Activated CD8-positive, alpha-beta memory T cell treated with anti-CD3 and anti-CD28 coated beads for 36 hours (primary cell): ENCODE data around the gene GPR61. TPM values are rescaled to one million over a fixed set of nuclear protein-coding genes. Genes with fewer than 3 reads are reported as not detected.

Experiments
- CTCF ChIA-PET: fragments of 350-600 bp; sonication (Branson Sonifier 250); formaldehyde crosslinking; loops from one replicate; lab custom pipeline; 2021; ENCODE audit warnings: antibody characterized with exemption; lab: Charles Lee
- POLR2A ChIA-PET: fragments of 350-600 bp; sonication (Branson Sonifier 250); formaldehyde crosslinking; loops from one replicate; lab custom pipeline; 2021; ENCODE audit warnings: antibody characterized with exemption; lab: Charles Lee
- total RNA-seq, 2 experiments: library from RNA; stranded (reverse); gene quantifications; one replicate each; pipeline ENCODE4 v1.2.3, GENCODE V29; 2021

Gene GPR61
- not detected for total RNA-seq

GRCh38 chr1:109539676-109540075 is at the start of gene GPR61:
Gene GPR61 (plus strand): TSS chr1:109539872. CDS start chr1:109543023, 3,151 bp downstream.
- POLR2A ChIA-PET: no interaction called here
- CTCF ChIA-PET: interaction anchor here (0.6 to 7.7 kb wide), 3 partner anchors 6 to 468 kb away, joined by 3 to 55 read pairs (median 7); no protein-coding TSS in a partner anchor

GRCh38 chr1:109490029-109490933 is 49.4 kb upstream of the GPR61 start:
- POLR2A ChIA-PET: interaction anchor here (0.6 to 1.0 kb wide), 2 partner anchors 42 to 256 kb away, joined by 3 to 8 read pairs; no protein-coding TSS in a partner anchor

GRCh38 chr1:109490934-109491302 is 48.8 kb upstream of the GPR61 start:
- CTCF ChIA-PET: interaction anchor here (0.8 to 38.8 kb wide), 7 partner anchors 14 to 241 kb away, joined by 3 to 743 read pairs (median 7); partner anchors contain the start of gene AMIGO1
- POLR2A ChIA-PET: interaction anchor here (0.6 to 1.0 kb wide), 2 partner anchors 41 to 257 kb away, joined by 3 to 8 read pairs; no protein-coding TSS in a partner anchor

More at GRCh38 chr1:109490029-109490933, 49.4 kb upstream of the GPR61 start:
- CTCF ChIA-PET: interaction anchor here (0.5 to 38.8 kb wide), 11 partner anchors 15 to 303 kb away, joined by 3 to 743 read pairs (median 4); partner anchors contain the start of gene AMIGO1

GRCh38 chr1:109491372-109491771 is 48.3 kb upstream of the GPR61 start:
- CTCF ChIA-PET: interaction anchor here (1.1 to 38.8 kb wide), 5 partner anchors 14 to 52 kb away, joined by 4 to 743 read pairs (median 37); partner anchors contain the start of gene AMIGO1
- POLR2A ChIA-PET: interaction anchor here (1.0 kb wide), 1 partner anchor 41 kb away, joined by 8 read pairs; no protein-coding TSS in a partner anchor

- CTCF ChIA-PET: interaction anchor here (1.3 to 38.8 kb wide), 5 partner anchors 9 to 94 kb away, joined by 4 to 743 read pairs (median 37); partner anchors contain the start of genes AMIGO1 and ATXN7L2
- POLR2A ChIA-PET: interaction anchor here (0.6 to 1.2 kb wide), 3 partner anchors 9 to 374 kb away, joined by 3 to 7 read pairs (median 3); partner anchors contain the start of gene ATXN7L2
Observed at GRCh38 chr1:109492779-109493178, 46.9 kb upstream of the GPR61 start.

GRCh38 chr1:109493227-109493626 is 46.4 kb upstream of the GPR61 start:
- POLR2A ChIA-PET: interaction anchor here (1.1 to 1.2 kb wide), 2 partner anchors 9 to 393 kb away, joined by 3 read pairs; partner anchors contain the start of gene ATXN7L2
- CTCF ChIA-PET: interaction anchor here (0.5 to 38.8 kb wide), 7 partner anchors 10 to 97 kb away, joined by 3 to 743 read pairs (median 12); partner anchors contain the start of genes AMIGO1 and ATXN7L2

- ChIA-PET POLR2A (interaction anchor here (1.1 kb wide), 2 partner anchors 39 to 394 kb away, joined by 3 read pairs; no protein-coding TSS in a partner anchor), CTCF (interaction anchor here (0.5 to 38.8 kb wide), 14 partner anchors 10 to 280 kb away, joined by 3 to 743 read pairs (median 4); partner anchors contain the start of genes AMIGO1, ATXN7L2 and SARS1)
Observed at GRCh38 chr1:109493805-109494539, 45.7 kb upstream of the GPR61 start, which contains the start of gene CYB561D1. Gene CYB561D1 (plus strand): TSS chr1:109494094. CDS start chr1:109494140, 46 bp downstream.

- CTCF ChIA-PET: interaction anchor here (8.0 to 38.8 kb wide), 2 partner anchors 10 to 33 kb away, joined by 118 to 743 read pairs; partner anchors contain the start of gene AMIGO1
- POLR2A ChIA-PET: interaction anchor here (1.0 kb wide), 1 partner anchor 12 kb away, joined by 3 read pairs; the partner anchor contains the start of gene ATXN7L2
Observed at GRCh38 chr1:109495738-109496137, 43.9 kb upstream of the GPR61 start.

GRCh38 chr1:109497449-109498160 is 42.1 kb upstream of the GPR61 start:
- CTCF ChIA-PET: interaction anchor here (0.9 to 38.8 kb wide), 5 partner anchors 10 to 221 kb away, joined by 3 to 743 read pairs (median 7); no protein-coding TSS in a partner anchor
- POLR2A ChIA-PET: no interaction called here

- CTCF ChIA-PET: interaction anchor here (0.9 to 38.8 kb wide), 6 partner anchors 9 to 222 kb away, joined by 3 to 743 read pairs (median 5); no protein-coding TSS in a partner anchor
- POLR2A ChIA-PET: interaction anchor here (1.1 kb wide), 1 partner anchor 11 kb away, joined by 4 read pairs; no protein-coding TSS in a partner anchor
Observed at GRCh38 chr1:109498161-109498801, 41.4 kb upstream of the GPR61 start.

- ChIA-PET POLR2A (interaction anchor here (1.1 kb wide), 1 partner anchor 10 kb away, joined by 4 read pairs; no protein-coding TSS in a partner anchor), CTCF (interaction anchor here (0.9 to 38.8 kb wide), 5 partner anchors 8 to 30 kb away, joined by 3 to 743 read pairs (median 7); partner anchors contain the start of gene AMIGO1)
Observed at GRCh38 chr1:109499081-109499480, 40.6 kb upstream of the GPR61 start.

GRCh38 chr1:109499661-109500536 is 39.8 kb upstream of the GPR61 start:
- POLR2A ChIA-PET: interaction anchor here (1.1 kb wide), 1 partner anchor 9 kb away, joined by 4 read pairs; no protein-coding TSS in a partner anchor

GRCh38 chr1:109500941-109501381 is 38.7 kb upstream of the GPR61 start:
- ChIA-PET CTCF (interaction anchor here (0.9 to 38.8 kb wide), 4 partner anchors 8 to 36 kb away, joined by 3 to 743 read pairs (median 64); partner anchors contain the start of genes AMIGO1 and CYB561D1), POLR2A (no interaction called here)

More at GRCh38 chr1:109499661-109500536, 39.8 kb upstream of the GPR61 start:
- CTCF ChIA-PET: interaction anchor here (0.9 to 38.8 kb wide), 5 partner anchors 7 to 38 kb away, joined by 3 to 743 read pairs (median 10); partner anchors contain the start of genes AMIGO1 and CYB561D1

GRCh38 chr1:109501644-109502363 is 37.9 kb upstream of the GPR61 start:
- ChIA-PET CTCF (interaction anchor here (1.0 to 38.8 kb wide), 5 partner anchors 9 to 191 kb away, joined by 3 to 743 read pairs (median 5); partner anchors contain the start of gene CYB561D1), POLR2A (interaction anchor here (1.2 kb wide), 1 partner anchor 46 kb away, joined by 6 read pairs; the partner anchor contains the start of gene GNAI3)
